Midbrain (tissue), 1 donor: ENCODE data around the gene VPS37C.
"Not testable (repeated sequence)": the region's sequence is repeated elsewhere in the genome, so short reads cannot be mapped to it uniquely, and the experiment has no call there.

Experiments used
- DNase-seq: peaks from one replicate; lab custom pipeline; 2025; lab: John Stamatoyannopoulos, UW

Gene VPS37C

DNA sequence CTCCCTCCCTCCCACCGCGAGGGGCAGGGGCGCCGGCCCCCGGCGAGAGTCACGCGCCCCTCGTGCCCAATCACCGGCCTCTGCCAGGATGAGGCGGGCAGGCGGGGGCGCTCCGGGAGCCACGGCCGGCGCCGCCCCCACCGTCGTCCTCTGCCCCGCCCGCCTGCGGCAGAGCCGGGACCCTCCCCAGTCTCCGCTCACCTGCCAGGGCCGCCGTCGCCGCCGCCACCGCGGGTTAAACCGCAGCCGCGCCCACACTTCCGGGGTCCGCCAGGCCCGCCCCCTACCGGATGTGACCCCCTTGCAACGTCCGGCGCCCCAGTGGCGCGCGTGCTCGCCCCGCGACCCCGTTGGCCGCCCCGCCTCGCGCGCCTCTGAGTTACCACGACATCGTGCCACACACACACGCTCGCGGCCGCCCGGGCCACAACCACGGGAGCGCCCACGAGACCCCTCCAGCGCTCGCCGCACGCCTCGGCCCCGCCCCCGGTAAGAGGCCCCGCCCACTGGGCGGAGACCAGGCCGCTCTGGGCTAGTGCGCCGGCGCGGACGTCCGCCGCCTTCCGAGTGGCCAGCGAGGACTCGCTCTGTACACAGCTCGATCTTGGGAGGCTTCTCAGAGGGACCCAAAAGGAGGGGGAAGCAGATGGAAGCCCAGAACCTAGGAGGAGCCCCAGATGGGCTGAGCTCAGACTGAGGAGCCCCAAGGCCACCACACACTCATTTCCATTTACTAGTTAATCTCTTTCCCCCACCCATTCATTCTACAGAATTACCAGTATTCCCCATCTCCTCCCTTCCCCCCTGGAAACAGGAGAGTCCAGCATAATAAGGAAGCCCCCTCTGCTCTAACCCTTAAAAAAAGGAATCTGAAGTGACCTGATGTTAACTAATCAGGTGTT, at the start of gene VPS37C:
Gene VPS37C, minus strand, starts transcription at position 237 of the 902 bp plus-strand sequence. CDS start 22,597 bp downstream, outside the sequence.
- peak; percentile 92 for DNase-seq

DNA sequence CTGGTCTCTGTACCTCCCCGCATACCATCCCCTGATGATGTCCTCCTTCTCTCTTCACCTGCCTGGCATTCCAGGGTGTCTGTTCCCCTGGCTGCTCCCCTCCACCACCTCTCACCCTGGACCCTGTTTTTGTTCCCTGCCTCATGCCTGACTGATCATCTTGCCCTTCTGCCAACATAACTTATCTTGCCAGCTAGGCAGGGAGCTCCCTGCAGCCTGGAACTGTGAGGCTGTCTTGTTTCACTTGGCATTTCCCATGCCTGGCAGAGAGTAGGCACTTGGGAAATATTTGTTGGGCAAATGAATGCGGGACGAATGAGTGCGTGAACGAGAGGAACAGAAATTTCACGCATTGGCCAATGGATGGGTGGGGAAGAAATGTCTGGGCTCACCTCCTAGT, 49.4 kb upstream of the VPS37C start:
- DNase-seq, result not testable (repeated sequence)

DNA sequence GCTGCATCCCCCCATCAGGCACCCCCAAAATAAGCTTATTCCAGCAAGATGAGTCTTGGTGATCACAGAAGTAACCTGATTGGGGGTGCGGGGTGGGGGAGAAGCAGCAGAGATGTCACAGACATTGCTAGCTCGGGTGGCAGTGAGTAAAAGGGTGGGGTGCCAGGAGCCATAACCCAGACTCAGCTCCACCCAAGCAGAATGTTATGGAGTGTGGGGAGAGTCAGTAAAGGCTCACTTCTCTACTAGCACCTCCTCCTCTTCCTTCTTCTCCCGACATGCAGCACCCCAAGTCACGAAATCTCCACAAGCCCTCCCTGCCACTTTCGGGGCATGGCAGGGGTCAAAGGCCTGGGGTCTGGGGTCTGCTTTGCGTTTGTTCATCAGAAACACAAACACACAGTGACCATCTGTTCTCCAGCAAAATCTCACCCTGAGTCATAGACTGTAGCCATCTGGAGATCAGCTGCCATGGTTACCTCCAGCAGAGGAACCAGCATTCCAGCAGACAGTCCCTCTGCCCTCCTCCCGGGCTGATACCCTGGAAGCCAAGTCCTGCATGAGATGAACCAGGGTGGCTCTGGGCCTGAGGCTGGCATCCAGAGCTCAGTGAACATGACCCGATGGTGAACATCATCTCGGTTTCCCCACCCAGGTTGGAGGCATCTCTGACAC, 46.5 kb upstream of the VPS37C start:
- DNase-seq, result not testable (repeated sequence)

DNA sequence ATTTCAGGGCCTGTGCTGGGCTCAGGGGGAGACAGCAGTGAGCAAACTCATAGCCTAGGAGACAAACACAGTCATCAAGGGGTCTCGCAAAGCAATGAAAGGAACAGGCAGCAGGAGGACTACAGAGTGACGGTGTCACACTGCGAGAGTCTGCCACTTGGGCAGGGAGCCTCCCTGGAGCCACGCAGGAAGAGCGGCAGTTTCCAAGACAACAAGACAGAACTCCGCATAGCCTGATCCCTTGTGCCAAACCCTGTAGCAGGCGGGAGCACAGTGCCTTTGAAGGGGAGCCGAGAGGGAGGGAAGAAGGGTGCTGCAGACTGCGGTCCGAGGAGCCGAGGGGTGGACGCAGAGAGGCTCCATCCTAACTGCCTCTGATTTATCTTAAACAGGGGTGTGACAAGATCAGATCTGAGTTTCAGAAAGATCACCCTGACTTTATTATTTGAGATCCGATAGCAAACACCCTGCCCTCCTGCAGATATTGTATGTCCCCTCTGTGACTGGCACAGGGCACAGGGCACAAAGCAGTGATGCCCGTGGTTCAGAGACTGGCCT, 43.4 kb upstream of the VPS37C start:
- DNase-seq, result not testable (repeated sequence)

DNA sequence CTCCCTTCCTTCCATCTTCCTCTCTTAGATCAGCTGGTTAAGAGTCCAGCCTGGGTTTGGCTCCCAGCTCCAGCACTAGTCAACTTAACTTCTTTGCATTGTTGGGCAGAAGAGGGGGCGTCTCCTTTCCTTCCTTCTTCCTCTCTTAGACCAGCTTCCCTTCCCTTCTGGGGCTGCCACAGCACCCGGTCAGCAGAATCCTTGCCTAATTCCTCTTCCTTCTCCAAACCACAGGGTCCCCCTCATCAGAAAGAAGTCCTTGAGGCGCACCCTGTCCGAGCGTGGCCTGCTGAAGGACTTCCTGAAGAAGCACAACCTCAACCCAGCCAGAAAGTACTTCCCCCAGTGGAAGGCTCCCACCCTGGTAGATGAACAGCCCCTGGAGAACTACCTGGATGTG, 42.6 kb upstream of the VPS37C start:
- DNase-seq, result not testable (repeated sequence)

DNA sequence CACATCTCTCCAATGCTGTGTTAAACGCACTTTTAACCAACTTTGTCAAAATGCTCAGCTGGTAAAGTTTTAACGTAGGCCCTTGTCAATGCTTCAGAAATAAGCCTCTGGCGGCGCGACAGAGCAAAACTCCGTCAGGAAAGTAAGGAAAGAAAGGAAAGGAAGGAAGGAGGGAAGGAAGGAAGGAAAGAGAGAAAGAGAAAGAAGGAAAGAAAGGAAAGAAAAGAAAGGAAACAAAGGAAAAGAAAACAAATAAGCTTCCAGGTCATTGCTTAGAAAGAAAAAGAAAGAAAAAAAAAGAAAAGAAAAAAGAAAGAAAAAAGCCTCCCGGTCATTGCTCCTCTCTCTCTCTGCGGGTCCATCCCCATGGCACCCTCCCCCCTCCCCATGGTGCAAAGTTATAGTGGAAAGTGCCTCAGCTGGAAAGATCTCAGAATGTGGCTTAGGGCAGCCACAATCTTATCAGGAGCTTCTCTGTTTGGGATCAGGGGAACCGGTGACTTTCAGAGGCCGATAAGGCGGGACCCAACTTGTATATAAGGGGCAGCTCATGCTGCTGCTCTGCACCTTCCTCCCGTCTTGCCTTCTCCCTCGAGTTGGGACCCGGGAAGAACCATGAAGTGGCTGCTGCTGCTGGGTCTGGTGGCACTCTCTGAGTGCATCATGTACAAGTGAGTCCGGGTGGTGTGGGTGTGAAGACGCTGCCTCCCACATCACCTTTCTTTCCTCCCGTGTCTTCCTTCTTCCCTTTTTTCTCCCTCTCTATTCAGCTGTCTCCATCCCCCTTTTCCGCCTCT, 41.9 kb upstream of the VPS37C start, which contains the start of gene PGA3:
Gene PGA3, plus strand, starts transcription at position 566 of the 797 bp plus-strand sequence. Its CDS starts 50 bp downstream, at position 616.
- not testable (repeated sequence) for DNase-seq

DNA sequence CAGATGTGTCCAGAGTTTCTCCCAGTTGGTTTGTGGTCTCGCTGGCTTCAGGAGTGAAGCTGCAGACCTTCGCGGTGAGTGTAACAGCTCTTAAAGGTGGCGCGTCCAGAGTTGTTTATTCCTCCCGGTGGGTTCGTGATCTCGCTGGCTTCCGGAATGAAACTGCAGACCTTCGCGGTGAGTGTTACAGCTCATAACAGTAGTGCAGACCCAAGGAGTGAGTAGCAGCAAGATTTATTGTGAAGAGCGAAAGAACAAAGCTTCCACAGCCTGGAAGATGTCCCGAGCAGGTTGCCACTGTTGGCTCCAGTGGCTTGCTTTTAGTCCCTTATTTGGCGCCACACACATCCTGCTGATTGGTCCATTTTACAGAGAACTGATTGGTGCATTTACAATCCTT, 40.2 kb upstream of the VPS37C start:
- DNase-seq, result no peak

DNA sequence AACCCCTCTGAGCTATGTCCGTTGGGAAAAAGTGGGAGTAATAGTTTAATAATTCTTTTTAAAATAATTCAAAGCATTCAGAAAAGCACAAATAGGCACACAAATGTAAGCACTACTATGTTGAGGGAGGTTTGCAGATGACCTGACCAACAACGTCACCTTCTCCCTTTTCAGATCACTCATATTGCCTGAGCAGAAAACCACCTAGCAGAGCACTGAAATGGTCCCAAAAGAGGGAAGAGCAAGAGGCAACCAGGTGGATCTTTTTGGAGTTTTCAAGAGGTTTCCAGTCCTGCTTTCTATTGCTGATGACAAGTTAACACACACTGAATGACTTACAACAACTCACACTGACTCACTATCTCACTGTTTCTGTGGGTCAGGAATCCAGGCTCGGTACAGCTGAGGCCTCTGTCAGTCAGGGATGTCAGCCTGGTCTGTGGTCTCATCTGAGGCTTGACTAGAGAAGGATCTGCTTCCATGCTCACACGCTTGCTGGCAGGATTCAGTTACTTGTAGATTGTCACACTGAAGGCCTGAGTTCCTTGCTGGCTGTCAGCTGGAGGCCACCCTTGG, 37.8 kb upstream of the VPS37C start:
- DNase-seq, result no peak

DNA sequence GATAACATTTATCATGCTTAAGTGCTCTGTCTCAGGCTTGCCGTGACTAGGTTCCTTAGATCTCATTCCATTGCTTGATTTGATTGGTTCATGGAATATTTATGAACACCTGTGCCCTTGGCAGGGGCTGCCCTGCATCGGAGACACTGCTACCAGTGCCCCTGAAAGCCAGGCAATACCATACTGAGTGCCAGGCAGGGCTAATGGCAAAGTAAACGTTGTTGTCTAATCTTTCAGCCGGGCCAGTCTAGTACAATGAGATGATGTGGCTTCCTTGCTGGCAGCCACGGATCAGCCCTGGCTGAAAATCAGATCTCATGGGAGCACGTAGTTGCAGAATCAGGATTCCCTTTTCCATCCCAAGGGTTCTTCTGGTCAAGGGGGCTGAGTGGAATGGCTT, 37.1 kb upstream of the VPS37C start:
- no peak for DNase-seq

DNA sequence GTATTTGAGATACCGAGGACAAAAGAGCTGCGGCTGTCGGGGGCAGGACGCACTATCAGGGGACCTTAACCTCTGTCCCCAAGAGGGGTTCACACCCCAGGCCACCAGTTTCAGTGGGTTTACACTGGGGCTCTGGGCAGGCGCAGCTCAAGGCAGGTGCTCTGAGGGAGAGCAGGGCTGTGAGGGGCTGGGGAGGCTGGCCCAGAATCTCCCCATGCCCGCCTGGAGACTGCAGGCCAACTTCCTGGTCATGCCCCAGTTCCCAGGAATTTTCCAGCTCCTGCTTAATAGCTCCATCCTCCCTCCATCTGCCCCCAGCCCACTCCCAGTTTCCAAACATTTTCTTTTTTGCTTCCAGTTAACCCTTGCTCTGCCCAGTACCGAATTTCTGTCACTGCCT, 34.5 kb upstream of the VPS37C start:
- no peak for DNase-seq

DNA sequence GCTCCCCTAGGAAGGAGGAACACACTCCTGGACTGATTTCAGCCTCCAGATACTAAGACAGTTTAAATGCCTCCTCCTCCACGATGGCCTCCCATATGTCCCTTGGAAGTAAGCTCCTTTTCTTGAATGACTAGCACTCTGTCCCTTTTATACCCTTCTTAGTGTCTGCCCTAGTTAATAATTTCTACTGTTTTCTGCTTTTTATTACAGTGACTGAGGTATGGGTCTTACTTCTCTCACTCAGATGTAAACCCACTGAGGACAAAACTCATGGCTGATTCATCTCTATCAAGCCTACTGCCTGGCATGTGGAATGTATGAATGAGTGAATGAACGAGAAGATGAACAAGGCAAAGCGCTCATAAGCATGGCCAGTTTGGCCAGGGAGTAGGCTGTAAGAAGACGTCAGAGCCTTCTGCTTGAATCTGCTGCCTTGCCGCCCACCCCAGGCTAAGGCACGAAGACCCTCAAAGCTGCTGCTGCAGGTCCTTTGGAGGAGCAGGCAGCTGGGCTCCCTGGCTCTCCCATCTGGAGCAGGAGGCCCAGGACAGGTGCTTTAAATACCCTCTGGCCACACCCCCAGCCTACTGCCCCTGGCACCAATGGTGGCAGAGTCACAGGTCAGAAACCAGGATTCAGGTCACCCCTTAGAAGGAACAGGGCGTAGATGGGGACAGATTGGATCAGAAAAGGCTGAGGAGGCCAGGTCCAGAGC, 33.9 kb upstream of the VPS37C start:
- no peak for DNase-seq

DNA sequence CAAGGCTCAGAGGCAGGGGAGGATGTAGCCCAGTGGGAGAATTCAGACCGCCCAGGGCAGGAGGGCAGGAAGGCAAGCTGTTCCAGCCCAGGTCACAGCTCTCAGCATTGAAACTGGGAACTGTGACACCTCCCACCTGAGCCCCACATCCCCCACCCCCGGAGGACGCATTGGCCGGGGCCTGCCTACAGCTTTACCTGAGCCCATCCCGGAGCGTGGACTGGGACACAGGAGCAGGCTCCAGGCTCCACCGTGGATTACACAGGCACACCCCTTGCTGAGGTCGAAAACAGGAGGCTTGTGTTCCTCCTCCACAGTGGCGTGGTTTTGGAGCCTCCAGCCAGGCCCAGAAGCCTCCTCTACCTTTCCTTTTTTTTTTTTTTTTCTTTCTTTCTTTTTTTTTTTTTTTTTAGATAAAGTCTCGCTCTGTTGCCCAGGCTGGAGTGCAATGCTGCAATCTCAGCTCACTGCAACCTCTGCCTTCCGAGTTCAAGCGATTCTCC, 33.0 kb upstream of the VPS37C start:
- DNase-seq, result no peak

DNA sequence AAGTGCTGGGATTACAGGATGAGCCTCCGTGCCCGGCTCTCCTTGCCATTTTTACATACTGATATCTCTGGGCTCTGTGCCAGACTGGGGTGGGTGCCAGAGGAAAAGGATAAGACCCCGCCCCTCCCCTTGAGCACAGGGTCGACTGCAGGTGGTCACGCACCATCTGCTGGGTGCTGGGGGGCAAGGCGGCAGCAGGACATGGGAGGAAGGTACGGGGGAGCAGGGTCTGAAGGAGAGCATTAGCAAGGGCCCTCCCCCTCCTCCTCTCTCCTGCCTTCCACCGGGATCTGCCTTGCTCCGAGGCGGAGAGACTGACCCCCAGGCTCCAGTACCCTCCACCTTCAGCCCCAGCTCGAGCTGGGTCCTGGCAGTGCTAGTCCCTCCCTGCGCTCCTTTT, 32.4 kb upstream of the VPS37C start:
- DNase-seq, result no peak

DNA sequence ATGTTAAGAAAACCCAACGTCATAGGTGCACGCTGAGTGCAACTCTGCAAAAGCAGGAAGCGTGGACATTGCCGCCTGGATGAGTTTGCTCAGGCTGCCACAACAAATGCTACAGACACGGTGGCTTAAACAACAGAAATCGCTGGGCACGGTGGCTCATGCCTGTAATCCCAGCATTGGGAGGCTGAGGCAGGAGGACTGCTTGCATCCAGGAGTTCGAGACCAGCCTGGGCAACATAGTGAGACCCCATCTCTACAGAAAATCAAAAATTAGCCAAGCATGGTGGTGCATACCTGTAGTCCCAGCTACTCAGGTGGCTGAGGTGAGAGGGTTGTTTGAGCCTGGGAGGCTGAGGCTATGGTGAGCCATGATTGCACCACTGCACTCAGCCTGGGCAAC, 28.7 kb upstream of the VPS37C start:
- no peak for DNase-seq

DNA sequence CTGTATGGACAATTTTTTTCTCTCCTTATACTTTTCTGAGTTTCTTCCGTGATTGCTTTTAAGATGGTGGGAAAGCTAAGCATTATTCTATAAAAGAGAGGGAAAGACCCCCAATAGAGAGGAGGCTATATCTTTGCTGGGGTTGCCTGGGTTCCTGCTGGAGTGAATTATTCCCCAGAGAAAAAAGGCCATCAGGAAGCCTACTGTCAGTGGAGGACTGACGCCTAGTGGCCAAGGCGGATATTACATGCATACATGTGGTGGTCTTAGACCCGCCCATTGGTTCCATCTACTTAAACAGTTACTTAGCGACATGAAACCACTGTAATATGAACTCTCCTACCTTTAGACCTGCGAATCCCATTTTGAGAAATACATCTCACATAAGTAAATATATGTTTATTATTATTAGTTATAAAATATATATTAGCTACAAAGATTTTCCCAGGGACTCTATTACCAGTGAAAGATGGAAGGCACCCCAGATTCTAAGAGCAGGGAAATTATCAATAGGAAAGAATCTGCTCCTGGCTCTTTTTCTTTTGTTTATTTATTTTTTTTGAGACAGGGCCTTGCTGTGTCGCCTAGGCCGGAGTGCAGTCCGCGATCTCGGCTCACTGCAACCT, 26.4 kb upstream of the VPS37C start:
- DNase-seq, result peak; percentile 59

DNA sequence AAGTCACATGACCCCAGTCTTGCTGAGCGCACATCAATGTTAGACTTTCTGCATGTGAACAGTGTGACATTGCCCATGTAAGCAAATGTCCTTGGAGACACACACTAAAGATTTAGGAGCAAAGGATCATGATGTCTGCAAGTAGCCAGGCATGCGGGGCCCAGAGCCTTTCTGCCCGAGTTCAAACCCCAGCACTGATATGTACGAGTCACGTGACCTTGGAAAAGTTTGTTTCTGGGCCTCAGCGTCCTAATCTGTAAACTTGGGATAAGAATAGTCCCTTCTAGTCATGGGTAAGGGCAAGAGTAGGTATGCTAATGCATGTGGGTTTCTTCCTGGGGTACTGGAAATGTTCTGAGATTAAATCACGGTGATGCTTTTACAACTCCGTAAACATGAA, 25.3 kb upstream of the VPS37C start:
- no peak for DNase-seq

DNA sequence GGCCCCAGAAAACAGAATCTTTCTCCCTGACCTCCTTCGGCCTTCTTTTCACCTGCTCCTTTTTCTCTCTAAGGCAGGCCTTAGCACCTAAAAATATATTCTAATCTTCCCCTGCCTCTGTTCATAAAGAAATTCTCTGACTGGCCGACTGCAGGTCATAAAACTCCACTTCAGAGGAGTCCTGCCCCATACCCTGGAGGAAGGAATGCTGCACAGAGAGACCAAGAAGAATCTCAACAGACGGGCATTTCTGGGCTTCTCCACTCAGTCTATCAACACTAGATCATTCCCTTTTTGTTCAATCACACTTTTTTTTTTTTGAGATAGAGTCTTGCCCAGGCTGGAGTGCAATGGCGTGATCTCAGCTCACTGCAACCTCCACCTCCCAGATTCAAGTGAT, 22.4 kb upstream of the VPS37C start:
- DNase-seq, result no peak

DNA sequence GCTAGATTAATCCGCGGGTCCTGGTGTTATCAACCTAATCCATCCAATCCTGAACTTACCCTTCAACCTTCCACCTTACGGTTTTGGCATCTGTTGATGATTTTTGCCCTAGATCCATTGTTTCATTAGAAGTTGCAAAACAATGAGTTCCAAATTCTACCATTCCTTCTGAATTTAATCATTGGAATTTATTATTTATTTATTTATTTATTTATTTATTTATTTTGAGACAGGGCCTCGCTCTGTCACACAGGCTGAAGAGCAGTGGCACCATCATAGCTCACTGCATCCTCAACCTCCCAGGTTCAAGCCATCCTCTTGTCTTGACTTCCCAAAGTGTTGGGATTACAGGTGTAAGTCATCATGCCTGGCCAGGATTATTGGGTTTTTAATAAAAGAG, 20.3 kb upstream of the VPS37C start:
- DNase-seq, result no peak

DNA sequence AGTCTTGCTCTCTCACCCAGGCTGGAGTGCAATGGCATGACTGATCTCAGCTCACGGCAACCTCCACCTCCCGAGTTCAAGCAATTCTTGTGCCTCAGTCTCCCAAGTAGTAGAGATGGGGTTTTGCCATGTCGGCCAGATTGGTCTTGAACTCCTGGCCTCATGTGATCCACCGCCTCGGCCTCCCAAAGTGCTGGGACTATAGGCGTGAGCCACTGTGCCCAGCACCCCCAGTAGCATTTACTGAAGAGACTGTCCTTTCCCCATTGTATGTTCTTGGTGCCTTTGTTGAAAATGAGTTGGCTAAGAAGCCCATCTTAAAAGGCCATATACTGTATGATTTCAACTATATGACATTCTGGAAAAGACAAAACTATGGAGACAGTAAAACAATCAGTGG, 19.0 kb upstream of the VPS37C start:
- not testable (repeated sequence) for DNase-seq

DNA sequence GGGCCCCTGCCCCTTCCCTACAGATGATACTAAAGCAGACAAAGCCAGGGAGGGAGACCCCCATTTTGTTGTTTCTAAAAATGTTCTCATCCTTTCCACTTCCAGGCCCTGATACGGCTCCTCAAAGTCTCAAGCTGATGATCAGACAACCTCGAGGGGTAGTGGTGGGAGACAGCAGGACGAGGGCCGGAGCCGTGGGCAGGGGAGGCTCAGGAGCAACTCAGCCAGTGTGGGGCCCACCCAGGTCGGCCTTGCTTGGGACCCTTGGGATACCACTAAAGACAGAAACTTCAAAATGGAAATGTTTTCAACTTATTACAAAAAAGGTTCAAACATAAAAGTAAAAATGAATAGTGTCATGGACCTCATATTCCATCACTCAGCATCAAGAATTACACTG, 15.2 kb upstream of the VPS37C start:
- DNase-seq, result no peak
